ENCODE measurements around the gene ZNF275.

- no peak for TF ChIP-seq CTCF (IDR thresholded peaks at IDR 0.05; ENCODE audit: poor library complexity, severe bottlenecking)
- TF ChIP-seq EZH2 (IDR thresholded peaks at IDR 0.05; ENCODE audit: borderline replicate concordance, insufficient read depth, low read length, poor library complexity, severe bottlenecking) = no peak
- no peak for TF ChIP-seq POLR2AphosphoS5 (IDR thresholded peaks at IDR 0.05)
- no peak for TF ChIP-seq EP300 (conservative IDR thresholded peaks at IDR 0.05; ENCODE audit: poor library complexity, severe bottlenecking)
- no peak for TF ChIP-seq MXI1 (conservative IDR thresholded peaks at IDR 0.05; ENCODE audit: poor library complexity, severe bottlenecking)
- TF ChIP-seq SMC3 (conservative IDR thresholded peaks at IDR 0.05; ENCODE audit: poor library complexity) = no peak
- no peak for TF ChIP-seq RAD21 (conservative IDR thresholded peaks at IDR 0.05)
- no peak for TF ChIP-seq REST (IDR thresholded peaks at IDR 0.05; ENCODE audit: borderline replicate concordance)
- no peak for TF ChIP-seq TAF1 (IDR thresholded peaks at IDR 0.05; ENCODE audit: low read depth)
Measured at GRCh38 chrX:153392642-153393321, 58.8 kb downstream of the ZNF275 start.
